Measurements from ENCODE around the gene UBASH3A. TPM values are rescaled to one million over a fixed set of nuclear protein-coding genes. Genes with fewer than 3 reads are reported as not detected.

The UBASH3A gene
- total RNA-seq, 1 donor = not detected

DNA sequence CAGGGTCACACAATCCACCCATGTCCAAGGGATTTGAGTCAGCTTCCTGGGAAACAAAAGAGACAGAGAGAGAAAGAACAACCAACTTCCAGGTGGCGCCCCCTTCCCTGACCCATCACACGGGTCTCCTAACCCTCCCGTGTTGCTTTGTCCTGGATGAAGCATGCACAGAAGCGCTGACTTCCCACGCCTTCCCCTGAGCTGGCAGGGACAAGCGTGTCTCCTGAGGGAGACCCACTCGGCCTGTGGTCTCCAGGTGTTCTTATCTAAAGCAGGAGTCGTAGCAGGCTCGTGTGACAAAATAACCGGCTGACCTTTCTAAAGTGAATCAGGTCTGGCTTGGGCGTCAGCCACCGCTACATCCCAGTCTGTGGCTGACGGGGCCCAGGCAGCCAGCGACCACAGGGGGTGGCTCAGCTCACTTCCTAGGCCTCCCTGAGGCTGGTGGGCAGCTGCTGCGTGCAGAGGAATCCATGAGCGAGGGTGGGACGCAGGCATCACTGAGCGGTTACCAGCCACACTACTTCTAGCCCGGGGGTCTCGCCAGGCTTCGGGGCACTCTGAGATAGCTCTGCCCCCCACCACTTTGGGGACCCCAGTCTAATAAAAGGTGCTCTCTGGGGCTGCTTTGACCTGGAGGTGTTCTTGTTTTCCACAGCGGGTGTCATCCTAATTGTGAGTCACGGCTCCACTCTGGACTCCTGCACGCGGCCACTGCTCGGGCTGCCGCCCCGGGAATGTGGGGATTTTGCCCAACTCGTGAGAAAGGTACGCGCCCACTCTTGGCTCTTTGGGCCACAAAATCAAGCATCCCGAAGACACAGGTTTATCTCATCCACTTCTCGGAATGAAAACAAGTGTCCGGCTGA, 40.4 kb downstream of the UBASH3A start:
- no peak for DNase-seq (ENCODE audit: low read depth)
- TF ChIP-seq, protein P1, sequence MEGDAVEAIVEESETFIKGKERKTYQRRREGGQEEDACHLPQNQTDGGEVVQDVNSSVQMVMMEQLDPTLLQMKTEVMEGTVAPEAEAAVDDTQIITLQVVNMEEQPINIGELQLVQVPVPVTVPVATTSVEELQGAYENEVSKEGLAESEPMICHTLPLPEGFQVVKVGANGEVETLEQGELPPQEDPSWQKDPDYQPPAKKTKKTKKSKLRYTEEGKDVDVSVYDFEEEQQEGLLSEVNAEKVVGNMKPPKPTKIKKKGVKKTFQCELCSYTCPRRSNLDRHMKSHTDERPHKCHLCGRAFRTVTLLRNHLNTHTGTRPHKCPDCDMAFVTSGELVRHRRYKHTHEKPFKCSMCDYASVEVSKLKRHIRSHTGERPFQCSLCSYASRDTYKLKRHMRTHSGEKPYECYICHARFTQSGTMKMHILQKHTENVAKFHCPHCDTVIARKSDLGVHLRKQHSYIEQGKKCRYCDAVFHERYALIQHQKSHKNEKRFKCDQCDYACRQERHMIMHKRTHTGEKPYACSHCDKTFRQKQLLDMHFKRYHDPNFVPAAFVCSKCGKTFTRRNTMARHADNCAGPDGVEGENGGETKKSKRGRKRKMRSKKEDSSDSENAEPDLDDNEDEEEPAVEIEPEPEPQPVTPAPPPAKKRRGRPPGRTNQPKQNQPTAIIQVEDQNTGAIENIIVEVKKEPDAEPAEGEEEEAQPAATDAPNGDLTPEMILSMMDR (IDR thresholded peaks at IDR 0.05; ENCODE audit: insufficient read depth, low read length) = no peak

DNA sequence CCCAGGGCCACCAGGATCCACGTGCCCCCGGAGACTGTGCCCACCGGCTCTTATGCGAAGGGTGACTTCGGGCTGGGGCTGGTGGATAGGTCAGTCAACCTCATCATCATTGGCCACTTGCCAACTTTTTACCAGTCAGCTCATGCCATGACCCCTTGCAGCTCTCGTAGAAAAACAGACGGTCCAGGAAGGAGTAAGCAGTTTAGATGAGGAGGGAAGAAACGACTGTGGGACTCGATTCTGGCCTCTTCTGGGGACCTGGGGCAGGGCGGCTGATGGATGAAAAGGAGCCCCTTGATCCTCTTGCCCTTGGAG, 41.0 kb downstream of the UBASH3A start:
- no peak overlapping the region for H3K4me3 ChIP-seq (ENCODE audit: low read depth, low read length)
- no peak for DNase-seq (ENCODE audit: low read depth)
- TF ChIP-seq, protein P1 (IDR thresholded peaks at IDR 0.05; ENCODE audit: insufficient read depth, low read length) = no peak

More for the DNA sequence above, 40.4 kb downstream of the UBASH3A start:
- H3K4me3 ChIP-seq (ENCODE audit: low read depth, low read length) = no peak overlapping the region

DNA sequence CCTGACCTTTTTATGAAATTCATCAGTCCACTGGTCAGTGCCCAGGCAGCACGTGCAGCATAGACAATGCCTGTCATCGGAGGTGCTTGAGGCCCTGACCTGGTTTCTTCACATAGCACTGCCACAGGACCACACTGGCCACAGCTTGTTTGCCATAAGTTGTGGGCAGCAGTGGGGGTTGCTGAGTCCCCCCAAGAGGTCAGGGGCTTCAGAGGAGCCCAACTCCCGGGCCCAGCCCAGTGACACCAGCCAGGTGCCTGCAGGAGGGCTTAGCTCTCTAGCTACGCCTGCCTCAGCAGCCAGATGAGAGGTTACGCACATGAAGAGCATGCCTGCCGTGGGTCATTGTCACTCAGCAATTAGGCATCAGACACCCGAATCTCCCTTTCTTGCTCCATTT, 41.6 kb downstream of the UBASH3A start:
- DNase-seq (ENCODE audit: low read depth) = no peak
- no peak overlapping the region for H3K4me3 ChIP-seq (ENCODE audit: low read depth, low read length)
- TF ChIP-seq, protein P1 (IDR thresholded peaks at IDR 0.05; ENCODE audit: insufficient read depth, low read length) = no peak

DNA sequence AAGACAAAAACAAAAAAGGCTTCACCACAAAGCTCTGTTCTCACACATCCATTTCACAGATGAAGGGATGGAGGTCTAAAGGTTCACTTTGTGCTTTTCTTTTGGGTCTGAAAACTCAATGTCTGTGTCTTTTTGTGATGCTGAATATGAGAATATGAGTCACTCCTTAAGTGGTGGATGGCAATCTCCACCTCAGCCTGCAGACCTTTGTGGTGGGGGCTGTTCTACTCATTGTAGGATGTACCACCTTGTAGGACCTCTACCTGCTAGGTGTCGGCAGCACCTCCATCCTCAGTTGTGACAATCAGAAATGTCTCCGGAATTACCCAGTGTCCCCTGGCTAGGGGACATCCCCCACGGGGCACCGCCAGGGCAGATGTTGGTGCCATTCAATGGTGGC, 42.8 kb downstream of the UBASH3A start:
- H3K4me3 ChIP-seq (ENCODE audit: low read depth, low read length) = no peak overlapping the region
- TF ChIP-seq, protein P1 (IDR thresholded peaks at IDR 0.05; ENCODE audit: insufficient read depth, low read length) = no peak
- DNase-seq (ENCODE audit: low read depth) = no peak

DNA sequence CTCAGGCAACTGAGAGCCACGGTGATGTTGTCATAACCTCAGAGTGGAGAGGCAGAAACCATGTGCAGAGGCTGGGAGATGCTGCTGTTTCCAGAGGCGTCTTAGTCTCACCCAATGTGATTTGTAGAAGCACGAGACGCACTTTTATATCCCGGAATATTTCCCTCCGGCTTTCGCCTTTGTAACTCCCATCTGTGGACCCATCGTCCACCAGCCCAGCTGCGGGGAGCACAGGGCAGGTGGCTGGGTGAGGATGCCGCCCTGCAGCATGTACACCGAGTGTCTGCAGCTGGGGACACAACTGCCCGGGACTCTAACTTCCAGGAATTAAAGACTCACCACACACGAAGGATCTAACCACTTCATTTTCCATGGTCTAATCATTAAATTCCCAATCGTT, 43.5 kb downstream of the UBASH3A start:
- DNase-seq (ENCODE audit: low read depth) = no peak
- TF ChIP-seq, protein P1 (IDR thresholded peaks at IDR 0.05; ENCODE audit: insufficient read depth, low read length) = no peak
- no peak overlapping the region for H3K4me3 ChIP-seq (ENCODE audit: low read depth, low read length)

DNA sequence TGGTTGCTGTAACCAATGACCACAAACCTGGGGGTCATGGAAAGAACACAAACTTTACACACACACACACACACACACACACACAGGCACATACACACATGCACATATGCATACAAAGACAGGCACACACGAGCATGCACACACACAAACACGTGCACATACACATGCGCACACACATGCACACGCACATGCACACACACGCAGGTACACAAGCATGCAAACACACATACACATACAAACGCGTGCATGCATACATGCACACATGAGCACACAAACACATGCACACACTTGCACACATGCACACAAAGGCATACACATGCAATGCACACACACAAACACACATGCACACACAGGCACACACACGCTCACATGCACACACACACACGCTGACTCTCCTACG, 44.0 kb downstream of the UBASH3A start:
- no peak for DNase-seq (ENCODE audit: low read depth)
- no peak overlapping the region for H3K4me3 ChIP-seq (ENCODE audit: low read depth, low read length)
- TF ChIP-seq, protein P1 (IDR thresholded peaks at IDR 0.05; ENCODE audit: insufficient read depth, low read length) = no peak

DNA sequence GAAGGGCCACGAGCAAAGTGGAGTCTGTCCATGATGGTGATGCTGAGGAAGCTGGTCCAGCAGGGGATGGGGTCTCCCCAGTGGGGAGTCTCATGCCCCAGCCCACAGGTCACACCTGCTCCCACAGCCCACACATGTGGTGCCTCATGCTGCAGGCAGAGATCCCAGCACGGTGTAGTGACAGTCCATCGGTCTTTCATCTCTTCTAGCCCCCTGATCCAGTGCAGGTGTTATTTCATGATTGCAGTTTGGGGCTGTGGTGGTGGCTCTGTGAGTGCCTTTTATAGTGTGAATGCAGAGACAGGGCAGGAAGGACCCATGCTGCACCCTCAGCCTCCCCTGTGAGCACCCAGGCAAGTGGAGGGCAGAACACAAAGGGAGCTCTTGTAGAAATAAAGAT, 45.0 kb downstream of the UBASH3A start:
- TF ChIP-seq, protein P1 (IDR thresholded peaks at IDR 0.05; ENCODE audit: insufficient read depth, low read length) = no peak
- no peak overlapping the region for H3K4me3 ChIP-seq (ENCODE audit: low read depth, low read length)
- no peak for DNase-seq (ENCODE audit: low read depth)

Data from fibroblast of the aortic adventitia (primary cell).